HL-60/S4 treated with retinoic acid at 250 ng/mL for 4 days and 3 days (cell line): ENCODE data around the gene MYO10.
"Not testable (repeated sequence)": the region's sequence is repeated elsewhere in the genome, so short reads cannot be mapped to it uniquely, and the experiment has no call there.

Source experiments
- in situ Hi-C: fragments of 300-500 bp; cut with MboI; formaldehyde crosslinking; loops from 2 replicates; pipeline ENCODE4 v1.7.0; 2022; ENCODE audit warnings: low sequenced_read_pairs

Gene MYO10

GRCh38 chr5:16936150-16936988 is at the start of gene MYO10:
MYO10 (minus strand) TSS chr5:16936288; CDS start chr5:16935808, 480 bp downstream.
- in situ Hi-C loops, result no loop called here

GRCh38 chr5:16985304-16985703 is 49.2 kb upstream of the MYO10 start:
- in situ Hi-C loops, result not testable (repeated sequence)

- in situ Hi-C loops, result no loop called here
These were observed 47.9 kb upstream of the MYO10 start for GRCh38 chr5:16983972-16984371.

- in situ Hi-C loops, result no loop called here
These were observed 47.0 kb upstream of the MYO10 start for GRCh38 chr5:16983022-16983639.

- in situ Hi-C loops, result no loop called here
These were observed 45.6 kb upstream of the MYO10 start for GRCh38 chr5:16981700-16982099.

GRCh38 chr5:16980983-16981382 is 44.9 kb upstream of the MYO10 start:
- in situ Hi-C loops, result no loop called here

- in situ Hi-C loops, result no loop called here
These were observed 42.2 kb upstream of the MYO10 start for GRCh38 chr5:16978296-16978695.

GRCh38 chr5:16976625-16977008 is 40.5 kb upstream of the MYO10 start:
- in situ Hi-C loops, result no loop called here

GRCh38 chr5:16975950-16976624 is 40.0 kb upstream of the MYO10 start:
- in situ Hi-C loops, result no loop called here

GRCh38 chr5:16974981-16975380 is 38.9 kb upstream of the MYO10 start:
- in situ Hi-C loops, result no loop called here

GRCh38 chr5:16970826-16971225 is 34.7 kb upstream of the MYO10 start:
- in situ Hi-C loops, result no loop called here

- in situ Hi-C loops, result no loop called here
These were observed 34.2 kb upstream of the MYO10 start for GRCh38 chr5:16970260-16970659.

GRCh38 chr5:16965581-16965980 is 29.5 kb upstream of the MYO10 start:
- in situ Hi-C loops, result no loop called here

- in situ Hi-C loops, result no loop called here
These were observed 27.7 kb upstream of the MYO10 start for GRCh38 chr5:16963821-16964220.

- in situ Hi-C loops, result no loop called here
These were observed 25.0 kb upstream of the MYO10 start for GRCh38 chr5:16961131-16961530.

- in situ Hi-C loops, result no loop called here
These were observed 21.5 kb upstream of the MYO10 start for GRCh38 chr5:16957304-16958196.

GRCh38 chr5:16953729-16954128 is 17.6 kb upstream of the MYO10 start:
- in situ Hi-C loops, result no loop called here

GRCh38 chr5:16952968-16953671 is 17.0 kb upstream of the MYO10 start:
- in situ Hi-C loops, result no loop called here

- in situ Hi-C loops, result no loop called here
These were observed 10.6 kb upstream of the MYO10 start for GRCh38 chr5:16946725-16947124.
